ENCODE results near the gene SLC7A6OS. TPM values are rescaled to one million over a fixed set of nuclear protein-coding genes. Genes with fewer than 3 reads are reported as not detected.
A peak's percentile ranks its signal among the peaks of the same experiment; 100 is the strongest.

The SLC7A6OS gene
- total RNA-seq, 1 donor from 2014 or later = 20.0 TPM

GRCh38 chr16:68288252-68288650 lies 22.5 kb downstream of the SLC7A6OS start:
- TF ChIP-seq CTCF (IDR thresholded peaks at IDR 0.05; ENCODE audit: unreplicated experiment) = no peak
- Mint-ChIP-seq H3K9me3 (ENCODE audit: unreplicated experiment) (no peaks in the 10 kb centered on the region), H3K4me3 (ENCODE audit: unreplicated experiment) (no peak overlapping the region), H3K27ac (ENCODE audit: unreplicated experiment) (no peak overlapping the region), H3K27me3 (ENCODE audit: unreplicated experiment) (peaks cover 10% of the 10 kb centered on the region), H3K4me1 (ENCODE audit: unreplicated experiment) (peaks cover 58% of the 10 kb centered on the region), H3K36me3 (ENCODE audit: low read depth, unreplicated experiment) (peaks cover 13% of the 10 kb centered on the region)
- no peak for DNase-seq (ENCODE audit: low spot score)

GRCh38 chr16:68287276-68288251 lies 23.2 kb downstream of the SLC7A6OS start:
- Mint-ChIP-seq H3K9me3 (ENCODE audit: unreplicated experiment) (no peaks in the 10 kb centered on the region), H3K4me3 (ENCODE audit: unreplicated experiment) (no peak overlapping the region), H3K27ac (ENCODE audit: unreplicated experiment) (no peak overlapping the region), H3K4me1 (ENCODE audit: unreplicated experiment) (peaks cover 58% of the 10 kb centered on the region), H3K27me3 (ENCODE audit: unreplicated experiment) (peaks cover 10% of the 10 kb centered on the region), H3K36me3 (ENCODE audit: low read depth, unreplicated experiment) (peaks cover 13% of the 10 kb centered on the region)
- no peak for DNase-seq (ENCODE audit: low spot score)
- no peak for TF ChIP-seq CTCF (IDR thresholded peaks at IDR 0.05; ENCODE audit: unreplicated experiment)

- Mint-ChIP-seq H3K27me3 (ENCODE audit: unreplicated experiment) (peaks cover 10% of the 10 kb centered on the region), H3K4me3 (ENCODE audit: unreplicated experiment) (no peak overlapping the region), H3K27ac (ENCODE audit: unreplicated experiment) (peak overlapping the region; percentile 2), H3K9me3 (ENCODE audit: unreplicated experiment) (no peaks in the 10 kb centered on the region), H3K4me1 (ENCODE audit: unreplicated experiment) (peaks cover 51% of the 10 kb centered on the region), H3K36me3 (ENCODE audit: low read depth, unreplicated experiment) (peaks cover 8% of the 10 kb centered on the region)
- no peak for TF ChIP-seq CTCF (IDR thresholded peaks at IDR 0.05; ENCODE audit: unreplicated experiment)
- no peak for DNase-seq (ENCODE audit: low spot score)
These were observed 24.3 kb downstream of the SLC7A6OS start for GRCh38 chr16:68286153-68287074.

GRCh38 chr16:68285683-68286082 lies 25.1 kb downstream of the SLC7A6OS start:
- peaks cover 8% of the 10 kb centered on the region for H3K27me3 Mint-ChIP-seq (ENCODE audit: unreplicated experiment)
- no peaks in the 10 kb centered on the region for H3K9me3 Mint-ChIP-seq (ENCODE audit: unreplicated experiment)
- DNase-seq (ENCODE audit: low spot score) = no peak
- peaks cover 4% of the 10 kb centered on the region for H3K36me3 Mint-ChIP-seq (ENCODE audit: low read depth, unreplicated experiment)
- no peak for TF ChIP-seq CTCF (IDR thresholded peaks at IDR 0.05; ENCODE audit: unreplicated experiment)
- no peak overlapping the region for H3K4me3 Mint-ChIP-seq (ENCODE audit: unreplicated experiment)
- H3K27ac Mint-ChIP-seq (ENCODE audit: unreplicated experiment) = no peak overlapping the region
- H3K4me1 Mint-ChIP-seq (ENCODE audit: unreplicated experiment) = peaks cover 48% of the 10 kb centered on the region

Data from endothelial cell (in vitro differentiated cells).